Prostate gland (tissue), 2 donors: ENCODE data around the gene TPT1.

Experiments
- POLR2A ChIP-seq: fragments of 450-650 bp; IDR thresholded peaks from one replicate; pipeline ENCODE4 v1.6.1; 2016; ENCODE audit warnings: antibody characterized with exemption, mild to moderate bottlenecking
- POLR2AphosphoS5 ChIP-seq: sonication (generic); formaldehyde crosslinking; IDR thresholded peaks from one replicate; pipeline ENCODE4 v1.6.1; 2017; ENCODE audit warnings: antibody characterized with exemption
- TF ChIP-seq, protein P1 (sequence below), 4 experiments: fragments of 200-600 bp in 2 of 4; fragments of 450-650 bp in 2 of 4; sonication (generic) in 2 of 4; IDR thresholded peaks; 1 replicate in 3 of 4; 2 replicates in 1 of 4; pipeline ENCODE4 v1.5.1; 2016 to 2019; ENCODE audit warnings: antibody characterized with exemption in 4 of 4, mild to moderate bottlenecking in 2 of 4, moderate library complexity in 2 of 4

- TF ChIP-seq, protein P1, sequence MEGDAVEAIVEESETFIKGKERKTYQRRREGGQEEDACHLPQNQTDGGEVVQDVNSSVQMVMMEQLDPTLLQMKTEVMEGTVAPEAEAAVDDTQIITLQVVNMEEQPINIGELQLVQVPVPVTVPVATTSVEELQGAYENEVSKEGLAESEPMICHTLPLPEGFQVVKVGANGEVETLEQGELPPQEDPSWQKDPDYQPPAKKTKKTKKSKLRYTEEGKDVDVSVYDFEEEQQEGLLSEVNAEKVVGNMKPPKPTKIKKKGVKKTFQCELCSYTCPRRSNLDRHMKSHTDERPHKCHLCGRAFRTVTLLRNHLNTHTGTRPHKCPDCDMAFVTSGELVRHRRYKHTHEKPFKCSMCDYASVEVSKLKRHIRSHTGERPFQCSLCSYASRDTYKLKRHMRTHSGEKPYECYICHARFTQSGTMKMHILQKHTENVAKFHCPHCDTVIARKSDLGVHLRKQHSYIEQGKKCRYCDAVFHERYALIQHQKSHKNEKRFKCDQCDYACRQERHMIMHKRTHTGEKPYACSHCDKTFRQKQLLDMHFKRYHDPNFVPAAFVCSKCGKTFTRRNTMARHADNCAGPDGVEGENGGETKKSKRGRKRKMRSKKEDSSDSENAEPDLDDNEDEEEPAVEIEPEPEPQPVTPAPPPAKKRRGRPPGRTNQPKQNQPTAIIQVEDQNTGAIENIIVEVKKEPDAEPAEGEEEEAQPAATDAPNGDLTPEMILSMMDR (IDR thresholded peaks at IDR 0.05), result no peak
- TF ChIP-seq POLR2A (no peak), POLR2AphosphoS5 (no peak)
Measured at GRCh38 chr13:45337803-45338202, 3.2 kb downstream of the TPT1 start.
